Lung (tissue), 12 donors: ENCODE data around the gene FAAP20. TPM values are rescaled to one million over a fixed set of nuclear protein-coding genes. Genes with fewer than 3 reads are reported as not detected.

ENCODE experiments used
- ATAC-seq: fragments of 200-7000 bp; cut with Tn5 transposase; one replicate; pipeline ENCODE4 v1.9.1; 2020; ENCODE audit warnings: moderate number of reproducible peaks; ENCODE audit not compliant: insufficient read depth, low FRiP score
- DNase-seq, 3 donors: peaks; one replicate each; pipeline ENCODE4 v3.0.0-alpha.2; 2013 to 2017
- H3K27ac ChIP-seq, 2 donors: one replicate each; pipeline ENCODE4 v1.5.1; 2013; ENCODE audit warnings: mild to moderate bottlenecking in 2 of 2, moderate library complexity in 2 of 2, control low read depth in 1 of 2, inconsistent platforms in 1 of 2, low read depth in 1 of 2, low read length in 1 of 2
- H3K27me3 ChIP-seq, 3 donors: one replicate each; pipeline ENCODE4 v1.5.1; 2013; ENCODE audit warnings: low read length in 2 of 3; ENCODE audit not compliant: control insufficient read depth in 3 of 3, insufficient read depth in 3 of 3
- H3K36me3 ChIP-seq, 4 donors: one replicate each; pipeline ENCODE4 v1.5.1; 2013; ENCODE audit warnings: low read length in 4 of 4, mild to moderate bottlenecking in 1 of 4, moderate library complexity in 1 of 4; ENCODE audit not compliant: control insufficient read depth in 4 of 4, insufficient read depth in 4 of 4
- H3K4me1 ChIP-seq, 5 donors: one replicate each; pipeline ENCODE4 v1.5.1; 2013; ENCODE audit warnings: low read length in 5 of 5, mild to moderate bottlenecking in 2 of 5, moderate library complexity in 1 of 5; ENCODE audit not compliant: control insufficient read depth in 5 of 5, insufficient read depth in 5 of 5
- H3K4me3 ChIP-seq: one replicate; pipeline ENCODE4 v1.5.1; 2013; ENCODE audit warnings: mild to moderate bottlenecking, control low read depth, moderate library complexity
- H3K9ac ChIP-seq, 2 donors: one replicate each; pipeline ENCODE4 v1.5.1; 2013; ENCODE audit warnings: low read length in 2 of 2, control low read depth in 1 of 2; ENCODE audit not compliant: insufficient read depth in 1 of 2
- H3K9me3 ChIP-seq, 4 donors: one replicate each; pipeline ENCODE4 v1.5.1; 2013; ENCODE audit warnings: low read length in 3 of 4, mild to moderate bottlenecking in 1 of 4, moderate library complexity in 1 of 4; ENCODE audit not compliant: control insufficient read depth in 4 of 4, insufficient read depth in 3 of 4
- WGBS, 2 donors: extraction: QIAGEN DNeasy Blood & Tissue Kit; methylation state at CpG; one replicate each; pipeline ENCODE4 v1.1.7; 2013; 5-methylcytosine and 5-hydroxymethylcytosine counted together
- polyA plus RNA-seq, 2 donors: library from polyadenylated mRNA; stranded (reverse); fragments of 200-250 nt; gene quantifications; one replicate each; pipeline ENCODE4 v1.2.1, GENCODE V29; 2013
- total RNA-seq, 2 donors: library from RNA; depleted of rRNA in 1 of 2; stranded (reverse); fragments of >200 nt in 1 of 2; gene quantifications; one replicate each; pipeline ENCODE4 v1.2.1, GENCODE V29; 2014 to 2021
- TF ChIP-seq, protein P1 (sequence below): IDR thresholded peaks from 2 replicates; pipeline ENCODE4 v1.5.1; 2012; ENCODE audit warnings: mild to moderate bottlenecking; ENCODE audit errors: control extremely low read depth, extremely low read depth
- donor health status: control.
- donor health status: control.
- donor health status: Bipolar disorder and iron deficiency.
- donor health status: healthy.
- donor health status: DM: yes; HTN: yes; CAD: no.

The FAAP20 gene
- total and polyA plus RNA-seq, 4 donors: 16.8 to 87.9 (median 68.4) TPM

DNA sequence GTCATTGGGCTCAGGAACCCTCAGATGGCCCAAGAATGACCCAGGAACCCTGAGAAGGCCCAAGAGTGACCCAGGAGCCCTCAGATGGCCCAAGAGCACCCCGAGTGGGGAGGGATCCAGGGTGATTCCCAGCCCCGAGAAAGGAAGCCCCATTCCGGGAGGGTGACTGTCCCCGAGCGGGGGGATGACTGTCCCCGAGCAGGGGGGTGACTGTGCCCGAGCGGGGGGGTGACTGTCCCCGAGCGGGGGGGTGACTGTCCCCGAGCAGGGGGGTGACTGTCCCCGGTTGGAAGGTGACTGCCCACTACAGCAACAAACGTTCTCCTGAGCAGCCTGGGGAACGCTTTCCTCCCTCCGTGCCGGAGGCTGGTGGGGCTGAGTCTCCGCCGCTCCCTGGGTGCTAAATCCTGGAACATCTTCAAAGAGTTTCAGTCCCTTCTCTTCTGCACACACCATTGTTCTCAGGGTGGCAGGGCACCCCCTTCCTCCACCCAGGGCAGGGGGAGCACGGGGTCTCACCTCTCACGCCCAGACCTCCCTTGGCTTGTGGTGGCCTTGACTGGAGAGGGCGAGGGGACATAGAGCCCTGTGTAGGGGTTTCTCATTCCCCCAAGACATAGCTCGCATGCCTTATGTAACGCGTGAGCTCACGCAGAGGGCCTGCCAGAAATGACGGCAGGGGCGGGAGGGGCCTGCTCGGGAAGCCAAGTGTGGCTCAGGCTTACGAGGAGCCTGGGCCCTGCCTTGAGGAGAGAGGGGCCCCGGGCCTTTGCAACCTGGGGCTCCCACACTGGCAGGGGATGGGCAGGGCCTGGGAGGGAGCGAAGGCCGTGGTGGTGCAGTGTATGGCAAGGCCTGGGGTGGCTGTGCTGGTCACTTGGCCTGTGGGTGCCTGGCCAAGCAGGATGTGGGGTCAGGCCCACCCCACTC lies 19.3 kb upstream of the FAAP20 start:
- peak overlapping the region; percentile 84 to 88 for H3K9ac ChIP-seq
- H3K9me3 ChIP-seq: no peaks in the 10 kb centered on the region
- WGBS, 2 donors: 34 to 71% methylated on average over 32 of the region's 32 CpGs
- H3K27ac ChIP-seq: peak overlapping the region; percentile 94 to 99
- peaks cover 16 to 45% (median 27%) of the 10 kb centered on the region in 5 donors for H3K4me1 ChIP-seq
- TF ChIP-seq, protein P1, sequence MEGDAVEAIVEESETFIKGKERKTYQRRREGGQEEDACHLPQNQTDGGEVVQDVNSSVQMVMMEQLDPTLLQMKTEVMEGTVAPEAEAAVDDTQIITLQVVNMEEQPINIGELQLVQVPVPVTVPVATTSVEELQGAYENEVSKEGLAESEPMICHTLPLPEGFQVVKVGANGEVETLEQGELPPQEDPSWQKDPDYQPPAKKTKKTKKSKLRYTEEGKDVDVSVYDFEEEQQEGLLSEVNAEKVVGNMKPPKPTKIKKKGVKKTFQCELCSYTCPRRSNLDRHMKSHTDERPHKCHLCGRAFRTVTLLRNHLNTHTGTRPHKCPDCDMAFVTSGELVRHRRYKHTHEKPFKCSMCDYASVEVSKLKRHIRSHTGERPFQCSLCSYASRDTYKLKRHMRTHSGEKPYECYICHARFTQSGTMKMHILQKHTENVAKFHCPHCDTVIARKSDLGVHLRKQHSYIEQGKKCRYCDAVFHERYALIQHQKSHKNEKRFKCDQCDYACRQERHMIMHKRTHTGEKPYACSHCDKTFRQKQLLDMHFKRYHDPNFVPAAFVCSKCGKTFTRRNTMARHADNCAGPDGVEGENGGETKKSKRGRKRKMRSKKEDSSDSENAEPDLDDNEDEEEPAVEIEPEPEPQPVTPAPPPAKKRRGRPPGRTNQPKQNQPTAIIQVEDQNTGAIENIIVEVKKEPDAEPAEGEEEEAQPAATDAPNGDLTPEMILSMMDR: no peak
- H3K4me3 ChIP-seq: no peak overlapping the region
- H3K36me3 ChIP-seq: no peaks in the 10 kb centered on the region
- ATAC-seq (no peak), DNase-seq (peak; percentile 92 to 94 (median 94))
- no peaks in the 10 kb centered on the region for H3K27me3 ChIP-seq

DNA sequence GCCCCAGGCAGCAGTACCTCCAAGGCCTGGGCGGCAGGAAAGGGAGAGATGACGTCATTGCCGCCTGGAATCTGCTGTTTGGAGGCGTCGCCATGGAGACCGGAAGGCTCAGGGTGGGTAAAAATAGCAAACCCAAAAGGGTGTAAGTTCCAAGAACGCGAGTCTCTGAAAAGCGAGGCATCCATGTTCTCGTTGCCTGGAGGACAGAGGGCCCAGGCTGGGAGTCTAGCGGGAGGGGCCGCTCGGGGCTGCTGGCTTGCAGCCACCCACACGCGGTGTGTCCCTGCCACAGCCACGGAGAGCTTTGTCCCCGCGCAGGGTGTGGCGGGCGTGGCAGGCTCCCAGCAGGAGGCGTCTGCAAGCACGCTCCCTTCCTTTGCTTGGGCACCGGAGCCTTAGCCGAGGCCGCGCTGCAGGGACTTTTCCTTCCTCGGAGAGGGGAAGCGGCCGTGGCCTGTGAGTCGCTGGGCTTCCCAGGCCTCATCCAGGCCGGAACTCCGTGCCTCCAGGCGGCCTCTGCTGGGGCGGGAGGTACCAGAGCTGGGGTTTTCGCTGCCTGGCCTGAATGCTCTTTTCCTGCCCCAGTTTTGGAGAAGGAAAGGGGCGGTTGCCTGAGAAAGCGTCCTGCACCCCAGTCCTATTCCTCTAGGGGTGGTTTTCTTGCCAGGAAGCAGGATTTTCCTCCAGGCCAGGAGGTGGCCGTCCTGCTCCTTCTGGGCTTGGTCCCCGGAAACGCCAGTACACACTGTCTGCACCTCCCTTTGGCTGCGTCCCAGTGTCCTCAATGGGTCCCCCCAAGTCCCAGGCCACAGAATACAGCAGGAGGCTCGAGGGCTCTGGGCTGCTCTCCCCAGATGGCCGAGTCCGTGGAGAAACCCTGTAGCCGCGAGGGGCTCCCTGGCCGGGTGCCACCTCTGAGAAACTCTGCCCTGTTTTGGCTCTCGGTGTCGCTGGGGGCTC lies 18.2 kb upstream of the FAAP20 start:
- H3K4me1 ChIP-seq: peaks cover 16 to 55% (median 29%) of the 10 kb centered on the region in 5 donors
- TF ChIP-seq, protein P1: peak; percentile 17
- H3K4me3 ChIP-seq: no peak overlapping the region
- ATAC-seq (peak; percentile 48), DNase-seq (peak; percentile 96 to 98 (median 98))
- peak overlapping the region; percentile 84 to 88 for H3K9ac ChIP-seq
- H3K36me3 ChIP-seq: no peaks in the 10 kb centered on the region
- peak overlapping the region; percentile 94 to 99 for H3K27ac ChIP-seq
- H3K9me3 ChIP-seq: no peaks in the 10 kb centered on the region
- H3K27me3 ChIP-seq: no peaks in the 10 kb centered on the region
- WGBS, 2 donors: 6 to 10% methylated on average over 45 to 49 of the region's 49 CpGs

DNA sequence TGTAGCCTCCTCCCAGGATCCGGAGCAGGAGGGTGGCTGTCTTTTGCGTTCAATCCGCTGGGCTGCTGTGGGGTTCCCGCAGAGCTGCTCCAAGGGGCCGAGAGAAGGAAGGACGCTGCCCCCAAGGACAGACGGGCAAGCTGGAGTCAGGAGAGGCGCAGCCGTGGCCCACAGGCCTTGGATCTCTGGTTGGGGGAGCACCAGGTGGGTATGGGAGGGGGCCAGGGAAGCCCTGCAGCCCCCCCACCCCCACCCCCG lies 17.6 kb upstream of the FAAP20 start:
- ATAC-seq (no peak), DNase-seq (no peak)
- Histone ChIP-seq H3K9ac (peak overlapping the region; percentile 46 to 54), H3K4me3 (no peak overlapping the region), H3K4me1 (peaks cover 16 to 61% (median 29%) of the 10 kb centered on the region in 5 donors), H3K36me3 (no peaks in the 10 kb centered on the region), H3K9me3 (no peaks in the 10 kb centered on the region), H3K27ac (peak overlapping the region; percentile 94 to 99), H3K27me3 (no peaks in the 10 kb centered on the region)
- TF ChIP-seq, protein P1: no peak
- WGBS, 2 donors: 38 to 52% methylated on average over 10 of the region's 10 CpGs
